Erythroblast (primary cell): ENCODE results near the gene DPRX.

Source experiments
- GATA1 ChIP-seq: IDR thresholded peaks from 2 replicates; pipeline ENCODE4 v1.6.1; 2011; ENCODE audit warnings: low read depth, mild to moderate bottlenecking, control low read depth, low read length, moderate library complexity
- POLR2A ChIP-seq: IDR thresholded peaks from 2 replicates; pipeline ENCODE4 v1.6.1; 2011; ENCODE audit warnings: mild to moderate bottlenecking, low read length

GRCh38 chr19:53662209-53662608 is 30.4 kb downstream of the DPRX start:
- no peak for TF ChIP-seq POLR2A
- TF ChIP-seq GATA1 = no peak
